ENCODE data around the gene CDC42BPA. TPM values are rescaled to one million over a fixed set of nuclear protein-coding genes. Genes with fewer than 3 reads are reported as not detected.

CDC42BPA gene
- total and polyA plus RNA-seq, 2 donors (not counting 1 experiment from before 2014, with no cell fraction given), result 26.4 to 77.1 TPM

DNA sequence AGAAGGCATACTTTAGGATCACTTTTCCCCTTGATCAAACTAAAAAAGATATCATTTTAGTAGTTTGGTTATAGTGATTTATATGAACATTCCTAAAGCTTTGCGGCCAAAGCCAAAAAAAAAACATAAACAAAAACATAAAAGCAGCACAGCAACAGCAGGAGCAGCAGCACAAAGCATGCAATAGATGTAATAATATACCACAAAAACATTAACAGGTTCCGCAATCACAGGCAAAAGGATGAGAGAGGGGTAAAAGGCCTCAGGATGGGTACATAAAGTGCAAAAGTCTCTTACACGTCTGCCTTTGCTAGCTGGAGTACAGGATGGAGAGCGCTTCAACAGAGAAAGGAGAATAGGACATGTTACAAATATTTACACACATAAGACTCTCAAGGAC is 259.2 kb downstream of the CDC42BPA start:
- Histone ChIP-seq H3K9ac (ENCODE audit: insufficient read depth, low read length) (no peak overlapping the region), H4K20me1 (ENCODE audit: control insufficient read depth, extremely low read depth, insufficient read depth, low read length) (no peaks in the 10 kb centered on the region), H2AFZ (ENCODE audit: low read length) (no peak overlapping the region), H3K79me2 (ENCODE audit: control insufficient read depth, insufficient read depth, low read length) (no peaks in the 10 kb centered on the region), H3K27me3 (ENCODE audit: control insufficient read depth, insufficient read depth, low read length) (no peaks in the 10 kb centered on the region), H3K9me3 (ENCODE audit: control insufficient read depth, insufficient read depth, low read depth, low read length) (no peaks in the 10 kb centered on the region), H3K4me1 (ENCODE audit: control insufficient read depth, extremely low read depth, insufficient read depth, low read length) (no peaks in the 10 kb centered on the region), H3K4me3 (replicated peaks in 1 of 4; ENCODE audit: control extremely low read depth in 1 of 4, insufficient read depth in 1 of 4, low read depth in 3 of 4, low read length in 4 of 4) (no peak overlapping the region), H3K4me2 (ENCODE audit: extremely low read depth, insufficient read depth, low read length) (no peak overlapping the region), H3K36me3 (ENCODE audit: control insufficient read depth, insufficient read depth, low read length) (no peaks in the 10 kb centered on the region), H3K27ac (ENCODE audit: insufficient read depth, low read length) (no peak overlapping the region)
- DNase-seq (ENCODE audit: low read depth in 2 of 2), result peak in 1 of 2 donors; percentile 18
- TF ChIP-seq EZH2 (IDR thresholded peaks at IDR 0.05; ENCODE audit: low read length, missing control alignments), result no peak
- TF ChIP-seq, protein P1, sequence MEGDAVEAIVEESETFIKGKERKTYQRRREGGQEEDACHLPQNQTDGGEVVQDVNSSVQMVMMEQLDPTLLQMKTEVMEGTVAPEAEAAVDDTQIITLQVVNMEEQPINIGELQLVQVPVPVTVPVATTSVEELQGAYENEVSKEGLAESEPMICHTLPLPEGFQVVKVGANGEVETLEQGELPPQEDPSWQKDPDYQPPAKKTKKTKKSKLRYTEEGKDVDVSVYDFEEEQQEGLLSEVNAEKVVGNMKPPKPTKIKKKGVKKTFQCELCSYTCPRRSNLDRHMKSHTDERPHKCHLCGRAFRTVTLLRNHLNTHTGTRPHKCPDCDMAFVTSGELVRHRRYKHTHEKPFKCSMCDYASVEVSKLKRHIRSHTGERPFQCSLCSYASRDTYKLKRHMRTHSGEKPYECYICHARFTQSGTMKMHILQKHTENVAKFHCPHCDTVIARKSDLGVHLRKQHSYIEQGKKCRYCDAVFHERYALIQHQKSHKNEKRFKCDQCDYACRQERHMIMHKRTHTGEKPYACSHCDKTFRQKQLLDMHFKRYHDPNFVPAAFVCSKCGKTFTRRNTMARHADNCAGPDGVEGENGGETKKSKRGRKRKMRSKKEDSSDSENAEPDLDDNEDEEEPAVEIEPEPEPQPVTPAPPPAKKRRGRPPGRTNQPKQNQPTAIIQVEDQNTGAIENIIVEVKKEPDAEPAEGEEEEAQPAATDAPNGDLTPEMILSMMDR (conservative IDR thresholded peaks at IDR 0.05 in 1 of 2, IDR thresholded peaks at IDR 0.05 in 1 of 2; ENCODE audit: low read depth in 1 of 2, low read length in 2 of 2), result no peak

DNA sequence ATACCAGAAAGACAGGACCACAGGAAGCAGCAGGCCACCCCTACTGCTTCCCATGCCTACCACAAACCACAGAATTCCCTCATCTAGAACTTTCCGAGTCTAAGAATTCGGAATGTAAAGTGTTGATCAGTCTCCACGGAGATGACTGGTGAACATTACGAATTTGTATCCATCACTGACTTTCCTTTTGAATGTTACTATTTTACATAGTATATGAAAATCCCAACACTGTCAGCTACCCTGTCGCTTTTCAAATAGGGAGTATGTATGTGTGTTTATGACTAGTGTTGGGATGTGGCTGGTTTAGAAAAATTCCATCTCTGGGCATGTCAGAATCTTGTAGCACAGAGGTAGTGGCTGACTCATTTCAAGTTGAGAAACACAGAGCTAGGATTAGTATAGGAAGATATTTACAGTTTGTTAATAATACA is 260.0 kb downstream of the CDC42BPA start:
- H2AFZ ChIP-seq (ENCODE audit: low read length), result no peak overlapping the region
- no peak overlapping the region for H3K4me3 ChIP-seq (replicated peaks in 1 of 4; ENCODE audit: control extremely low read depth in 1 of 4, insufficient read depth in 1 of 4, low read depth in 3 of 4, low read length in 4 of 4)
- no peaks in the 10 kb centered on the region for H3K27me3 ChIP-seq (ENCODE audit: control insufficient read depth, insufficient read depth, low read length)
- H3K4me2 ChIP-seq (ENCODE audit: extremely low read depth, insufficient read depth, low read length), result no peak overlapping the region
- peak; percentile 67 to 85 for DNase-seq (ENCODE audit: low read depth in 2 of 2)
- H3K4me1 ChIP-seq (ENCODE audit: control insufficient read depth, extremely low read depth, insufficient read depth, low read length), result no peaks in the 10 kb centered on the region
- H3K9ac ChIP-seq (ENCODE audit: insufficient read depth, low read length), result no peak overlapping the region
- H3K9me3 ChIP-seq (ENCODE audit: control insufficient read depth, insufficient read depth, low read depth, low read length), result no peaks in the 10 kb centered on the region
- no peak overlapping the region for H3K27ac ChIP-seq (ENCODE audit: insufficient read depth, low read length)
- no peak for TF ChIP-seq EZH2 (IDR thresholded peaks at IDR 0.05; ENCODE audit: low read length, missing control alignments)
- TF ChIP-seq, protein P1 (conservative IDR thresholded peaks at IDR 0.05 in 1 of 2, IDR thresholded peaks at IDR 0.05 in 1 of 2; ENCODE audit: low read depth in 1 of 2, low read length in 2 of 2), result no peak
- H4K20me1 ChIP-seq (ENCODE audit: control insufficient read depth, extremely low read depth, insufficient read depth, low read length), result no peaks in the 10 kb centered on the region
- no peaks in the 10 kb centered on the region for H3K36me3 ChIP-seq (ENCODE audit: control insufficient read depth, insufficient read depth, low read length)
- H3K79me2 ChIP-seq (ENCODE audit: control insufficient read depth, insufficient read depth, low read length), result no peaks in the 10 kb centered on the region

DNA sequence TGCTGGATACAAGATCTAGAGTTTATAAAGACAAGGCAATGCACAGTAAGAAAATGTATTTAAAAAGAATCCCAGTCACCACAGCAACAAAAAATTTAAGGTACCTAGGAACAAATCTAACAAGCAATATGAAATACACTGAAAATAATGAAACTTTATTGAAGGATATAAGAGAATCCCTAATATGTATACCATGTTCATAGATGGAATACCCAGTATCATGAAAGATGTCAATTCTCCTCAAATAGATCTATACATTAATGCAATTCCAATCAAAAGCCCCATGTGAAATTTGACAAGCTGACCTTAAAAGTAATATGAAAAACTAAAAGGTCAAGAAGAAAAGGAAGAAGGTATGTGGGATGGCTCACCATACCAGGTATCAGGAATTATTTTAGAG is 269.0 kb downstream of the CDC42BPA start:
- H2AFZ ChIP-seq (ENCODE audit: low read length), result no peak overlapping the region
- H3K4me1 ChIP-seq (ENCODE audit: control insufficient read depth, extremely low read depth, insufficient read depth, low read length), result no peaks in the 10 kb centered on the region
- no peak overlapping the region for H3K9ac ChIP-seq (ENCODE audit: insufficient read depth, low read length)
- no peaks in the 10 kb centered on the region for H3K79me2 ChIP-seq (ENCODE audit: control insufficient read depth, insufficient read depth, low read length)
- H3K4me3 ChIP-seq (replicated peaks in 1 of 4; ENCODE audit: control extremely low read depth in 1 of 4, insufficient read depth in 1 of 4, low read depth in 3 of 4, low read length in 4 of 4), result no peak overlapping the region
- no peak overlapping the region for H3K4me2 ChIP-seq (ENCODE audit: extremely low read depth, insufficient read depth, low read length)
- H3K36me3 ChIP-seq (ENCODE audit: control insufficient read depth, insufficient read depth, low read length), result no peaks in the 10 kb centered on the region
- no peaks in the 10 kb centered on the region for H3K27me3 ChIP-seq (ENCODE audit: control insufficient read depth, insufficient read depth, low read length)
- TF ChIP-seq, protein P1 (conservative IDR thresholded peaks at IDR 0.05 in 1 of 2, IDR thresholded peaks at IDR 0.05 in 1 of 2; ENCODE audit: low read depth in 1 of 2, low read length in 2 of 2), result no peak
- no peak for TF ChIP-seq EZH2 (IDR thresholded peaks at IDR 0.05; ENCODE audit: low read length, missing control alignments)
- no peak overlapping the region for H3K27ac ChIP-seq (ENCODE audit: insufficient read depth, low read length)
- no peaks in the 10 kb centered on the region for H3K9me3 ChIP-seq (ENCODE audit: control insufficient read depth, insufficient read depth, low read depth, low read length)
- no peak for DNase-seq (ENCODE audit: low read depth in 2 of 2)
- H4K20me1 ChIP-seq (ENCODE audit: control insufficient read depth, extremely low read depth, insufficient read depth, low read length), result no peaks in the 10 kb centered on the region
